Neural progenitor cell (in vitro differentiated cells): ENCODE results near the gene TMEM164. TPM values are rescaled to one million over a fixed set of nuclear protein-coding genes. Genes with fewer than 3 reads are reported as not detected.
A peak's percentile ranks its signal among the peaks of the same experiment; 100 is the strongest.

Experiments
- DNase-seq: peaks from one replicate; pipeline ENCODE4 v3.0.0-alpha.2; 2016; ENCODE audit warnings: low spot score
- H2AFZ ChIP-seq: fragments of 200-600 bp; sonication (generic); replicated peaks from 2 replicates; pipeline ENCODE4 v1.6.1; 2016; ENCODE audit warnings: antibody characterized with exemption
- H3F3A ChIP-seq: fragments of 200-600 bp; sonication (generic); 2 replicates; pipeline ENCODE4 v1.6.1; 2016; ENCODE audit warnings: antibody characterized with exemption, low read depth
- H3K27ac ChIP-seq: fragments of 200-600 bp; sonication (generic); 2 replicates; pipeline ENCODE4 v1.5.1; 2016; ENCODE audit warnings: mild to moderate bottlenecking
- H3K27me3 ChIP-seq: fragments of 200-600 bp; sonication (generic); 2 replicates; pipeline ENCODE4 v1.6.1; 2016; ENCODE audit warnings: mild to moderate bottlenecking, moderate library complexity
- H3K36me3 ChIP-seq: fragments of 200-600 bp; sonication (generic); 2 replicates; pipeline ENCODE4 v1.5.1; 2016
- H3K4me1 ChIP-seq: fragments of 200-600 bp; sonication (generic); 2 replicates; pipeline ENCODE4 v1.6.1; 2016; ENCODE audit warnings: mixed run types
- H3K4me2 ChIP-seq: fragments of 200-600 bp; sonication (generic); 2 replicates; pipeline ENCODE4 v1.6.1; 2016
- H3K4me3 ChIP-seq: fragments of 200-600 bp; sonication (generic); 2 replicates; pipeline ENCODE4 v1.5.1; 2016
- H3K79me2 ChIP-seq: fragments of 200-600 bp; sonication (generic); 2 replicates; pipeline ENCODE4 v1.6.1; 2016; ENCODE audit warnings: low read depth
- H3K9ac ChIP-seq: fragments of 200-600 bp; sonication (generic); 2 replicates; pipeline ENCODE4 v1.6.1; 2016
- H3K9me3 ChIP-seq: fragments of 200-600 bp; sonication (generic); 2 replicates; pipeline ENCODE4 v1.5.1; 2016; ENCODE audit warnings: low read depth
- H4K20me1 ChIP-seq: fragments of 200-600 bp; sonication (generic); 2 replicates; pipeline ENCODE4 v1.6.1; 2016; ENCODE audit warnings: low read depth
- H3K27ac Mint-ChIP-seq: 3 replicates; pipeline ENCODE4 v1.8.0; 2021; ENCODE audit warnings: mixed read lengths
- H3K27me3 Mint-ChIP-seq: 2 replicates; pipeline ENCODE4 v1.8.0; 2022; ENCODE audit warnings: low read depth, mild to moderate bottlenecking, inconsistent platforms, moderate library complexity, mixed read lengths; ENCODE audit not compliant: insufficient read depth
- H3K36me3 Mint-ChIP-seq: 3 replicates; pipeline ENCODE4 v1.8.0; 2021; ENCODE audit warnings: mixed read lengths
- H3K4me1 Mint-ChIP-seq: 3 replicates; pipeline ENCODE4 v1.8.0; 2021; ENCODE audit warnings: mixed read lengths
- H3K4me3 Mint-ChIP-seq: 3 replicates; pipeline ENCODE4 v1.8.0; 2021; ENCODE audit warnings: mild to moderate bottlenecking, moderate library complexity, mixed read lengths
- H3K9me3 Mint-ChIP-seq: 3 replicates; pipeline ENCODE4 v1.8.0; 2020; ENCODE audit warnings: mixed read lengths
- EZH2 ChIP-seq: fragments of 200-600 bp; sonication (generic); IDR thresholded peaks from 2 replicates; pipeline ENCODE4 v1.6.1; 2017; ENCODE audit warnings: antibody characterized with exemption, mild to moderate bottlenecking, moderate library complexity
- EZH2phosphoT487 ChIP-seq: fragments of 200-600 bp; sonication (generic); IDR thresholded peaks from 2 replicates; pipeline ENCODE4 v1.6.1; 2017; ENCODE audit warnings: antibody characterized with exemption
- total RNA-seq: library from RNA; depleted of rRNA; stranded (reverse); fragments of >200 nt; gene quantifications from 2 replicates; pipeline ENCODE4 v1.2.3, GENCODE V29; 2015; ENCODE audit warnings: low replicate concordance
- TF ChIP-seq, protein P1 (sequence below): fragments of 200-600 bp; sonication (generic); IDR thresholded peaks from 2 replicates; pipeline ENCODE4 v1.5.1; 2017; ENCODE audit warnings: antibody characterized with exemption, mild to moderate bottlenecking

The TMEM164 gene
- total RNA-seq, 1 donor from 2014 or later: 15.5 TPM

DNA sequence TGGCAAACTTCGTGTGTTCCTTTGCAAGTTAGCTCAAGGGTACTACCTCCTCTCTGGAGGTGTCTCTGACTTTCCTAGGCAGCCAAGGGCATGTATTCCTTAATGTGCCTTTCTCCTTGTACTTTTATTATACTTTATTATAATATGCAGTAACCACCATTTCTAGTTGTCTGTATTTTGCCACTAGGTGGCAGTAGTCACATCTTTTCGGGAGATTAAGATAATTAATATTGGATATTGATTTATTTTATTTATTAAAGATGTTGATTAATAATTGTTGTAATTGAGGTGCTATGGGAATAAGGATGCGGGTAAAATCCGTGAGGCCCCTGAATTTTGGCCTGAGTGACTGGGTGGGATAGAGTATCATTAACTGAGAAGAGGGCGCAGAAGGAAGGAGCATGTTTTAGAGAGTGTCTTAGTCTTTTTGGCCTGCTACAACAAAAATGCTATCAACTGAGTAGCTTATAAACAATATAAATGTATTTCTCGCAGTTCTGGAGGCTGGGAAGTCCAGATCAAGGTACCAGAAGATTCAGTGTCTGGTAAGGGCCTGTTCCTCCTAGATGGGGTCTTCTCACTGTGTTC, 153.3 kb downstream of the TMEM164 start:
- H3K36me3 Mint-ChIP-seq: peaks cover 2% of the 10 kb centered on the region
- H3K9me3 ChIP-seq: no peaks in the 10 kb centered on the region
- H3K4me1 ChIP-seq: no peaks in the 10 kb centered on the region
- H3K9ac ChIP-seq: no peak overlapping the region
- no peak overlapping the region for H3K27ac ChIP-seq
- H3K4me3 ChIP-seq: no peak overlapping the region
- no peak overlapping the region for H2AFZ ChIP-seq
- H3K36me3 ChIP-seq: no peaks in the 10 kb centered on the region
- no peaks in the 10 kb centered on the region for H3K27me3 ChIP-seq
- H3K27me3 Mint-ChIP-seq: no peaks in the 10 kb centered on the region
- no peak overlapping the region for H3K27ac Mint-ChIP-seq
- no peaks in the 10 kb centered on the region for H3F3A ChIP-seq
- H3K9me3 Mint-ChIP-seq: no peaks in the 10 kb centered on the region
- no peak overlapping the region for H3K4me3 Mint-ChIP-seq
- no peaks in the 10 kb centered on the region for H3K79me2 ChIP-seq
- no peak overlapping the region for H3K4me2 ChIP-seq
- TF ChIP-seq, protein P1, sequence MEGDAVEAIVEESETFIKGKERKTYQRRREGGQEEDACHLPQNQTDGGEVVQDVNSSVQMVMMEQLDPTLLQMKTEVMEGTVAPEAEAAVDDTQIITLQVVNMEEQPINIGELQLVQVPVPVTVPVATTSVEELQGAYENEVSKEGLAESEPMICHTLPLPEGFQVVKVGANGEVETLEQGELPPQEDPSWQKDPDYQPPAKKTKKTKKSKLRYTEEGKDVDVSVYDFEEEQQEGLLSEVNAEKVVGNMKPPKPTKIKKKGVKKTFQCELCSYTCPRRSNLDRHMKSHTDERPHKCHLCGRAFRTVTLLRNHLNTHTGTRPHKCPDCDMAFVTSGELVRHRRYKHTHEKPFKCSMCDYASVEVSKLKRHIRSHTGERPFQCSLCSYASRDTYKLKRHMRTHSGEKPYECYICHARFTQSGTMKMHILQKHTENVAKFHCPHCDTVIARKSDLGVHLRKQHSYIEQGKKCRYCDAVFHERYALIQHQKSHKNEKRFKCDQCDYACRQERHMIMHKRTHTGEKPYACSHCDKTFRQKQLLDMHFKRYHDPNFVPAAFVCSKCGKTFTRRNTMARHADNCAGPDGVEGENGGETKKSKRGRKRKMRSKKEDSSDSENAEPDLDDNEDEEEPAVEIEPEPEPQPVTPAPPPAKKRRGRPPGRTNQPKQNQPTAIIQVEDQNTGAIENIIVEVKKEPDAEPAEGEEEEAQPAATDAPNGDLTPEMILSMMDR: peak; percentile 53
- no peak for TF ChIP-seq EZH2
- no peak for TF ChIP-seq EZH2phosphoT487
- DNase-seq: no peak
- no peaks in the 10 kb centered on the region for H4K20me1 ChIP-seq
- H3K4me1 Mint-ChIP-seq: peaks cover 6% of the 10 kb centered on the region

GRCh38 chrX:110157444-110157843, 154.5 kb downstream of the TMEM164 start:
- Histone ChIP-seq H4K20me1 (no peaks in the 10 kb centered on the region), H3K4me3 (no peak overlapping the region), H3K4me2 (no peak overlapping the region), H3F3A (no peaks in the 10 kb centered on the region), H3K4me1 (no peaks in the 10 kb centered on the region), H3K27me3 (no peaks in the 10 kb centered on the region), H3K9ac (no peak overlapping the region), H2AFZ (no peak overlapping the region), H3K79me2 (no peaks in the 10 kb centered on the region), H3K36me3 (no peaks in the 10 kb centered on the region), H3K27ac (no peak overlapping the region), H3K9me3 (no peaks in the 10 kb centered on the region)
- no peaks in the 10 kb centered on the region for H3K9me3 Mint-ChIP-seq
- H3K4me3 Mint-ChIP-seq: no peak overlapping the region
- peaks cover 6% of the 10 kb centered on the region for H3K4me1 Mint-ChIP-seq
- no peaks in the 10 kb centered on the region for H3K27me3 Mint-ChIP-seq
- no peak for DNase-seq
- peaks cover 2% of the 10 kb centered on the region for H3K36me3 Mint-ChIP-seq
- no peak overlapping the region for H3K27ac Mint-ChIP-seq
- TF ChIP-seq EZH2: no peak
- TF ChIP-seq, protein P1: no peak
- no peak for TF ChIP-seq EZH2phosphoT487

- H3K9me3 Mint-ChIP-seq: no peaks in the 10 kb centered on the region
Measured at GRCh38 chrX:110159235-110159634, 156.3 kb downstream of the TMEM164 start.

More at GRCh38 chrX:110159235-110159634, 156.3 kb downstream of the TMEM164 start:
- H4K20me1 ChIP-seq: no peaks in the 10 kb centered on the region
- no peaks in the 10 kb centered on the region for H3K4me1 ChIP-seq
- H3K4me3 ChIP-seq: no peak overlapping the region
- Mint-ChIP-seq H3K4me1 (no peaks in the 10 kb centered on the region), H3K27ac (no peak overlapping the region), H3K27me3 (no peaks in the 10 kb centered on the region), H3K36me3 (peaks cover 2% of the 10 kb centered on the region), H3K4me3 (no peak overlapping the region)
- no peak for TF ChIP-seq EZH2
- TF ChIP-seq, protein P1: no peak
- no peak for TF ChIP-seq EZH2phosphoT487
- no peak overlapping the region for H3K27ac ChIP-seq
- DNase-seq: no peak
- no peaks in the 10 kb centered on the region for H3K9me3 ChIP-seq
- H3K36me3 ChIP-seq: no peaks in the 10 kb centered on the region
- H3F3A ChIP-seq: no peaks in the 10 kb centered on the region
- H3K4me2 ChIP-seq: no peak overlapping the region
- H3K79me2 ChIP-seq: no peaks in the 10 kb centered on the region
- H3K27me3 ChIP-seq: no peaks in the 10 kb centered on the region
- H3K9ac ChIP-seq: no peak overlapping the region
- H2AFZ ChIP-seq: no peak overlapping the region
